GM12892 (cell line): ENCODE results near the gene NARF.

Experiments
- POLR2A ChIP-seq: IDR thresholded peaks from 2 replicates; pipeline ENCODE4 v1.6.1; 2011; ENCODE audit warnings: low read depth, low read length, control low read depth
- POLR2AphosphoS5 ChIP-seq: IDR thresholded peaks from 2 replicates; pipeline ENCODE4 v1.6.1; 2011; ENCODE audit warnings: low read depth, low read length, control low read depth
- TAF1 ChIP-seq: IDR thresholded peaks from 2 replicates; pipeline ENCODE4 v1.6.1; 2011; ENCODE audit warnings: low read depth, mild to moderate bottlenecking, control low read depth, low read length, borderline replicate concordance

GRCh38 chr17:82497483-82498405 is 39.2 kb downstream of the NARF start:
- TF ChIP-seq POLR2AphosphoS5 = no peak
- TF ChIP-seq TAF1 = no peak
- TF ChIP-seq POLR2A = no peak
